ENCODE measurements around the gene MRPL19. TPM values are rescaled to one million over a fixed set of nuclear protein-coding genes. Genes with fewer than 3 reads are reported as not detected.

MRPL19 gene
- total RNA-seq, 1 experiment from 2014 or later: 73.0 TPM

- Histone ChIP-seq H2BK15ac (ENCODE audit: low read depth, low read length) (no peak overlapping the region), H2BK5ac (ENCODE audit: insufficient read length, low read length) (no peak overlapping the region), H3K27me3 (ENCODE audit: insufficient read depth, low read length) (no peaks in the 10 kb centered on the region), H3K9ac (ENCODE audit: extremely low read depth, insufficient read length, low read length) (no peak overlapping the region), H3K23me2 (ENCODE audit: insufficient read length, low read depth, low read length, poor library complexity, severe bottlenecking) (no peaks in the 10 kb centered on the region), H4K8ac (replicated peaks; ENCODE audit: insufficient read length, low read depth, low read length) (no peak overlapping the region), H3K4me1 (ENCODE audit: insufficient read depth, low read length) (no peaks in the 10 kb centered on the region), H3K18ac (ENCODE audit: insufficient read length, low read depth, low read length) (no peak overlapping the region), H4K20me1 (ENCODE audit: control insufficient read depth, insufficient read depth, insufficient read length) (no peaks in the 10 kb centered on the region), H3K4me2 (ENCODE audit: insufficient read depth, insufficient read length, low read length) (no peak overlapping the region), H3K79me2 (ENCODE audit: insufficient read depth, low read length) (no peaks in the 10 kb centered on the region), H3K56ac (ENCODE audit: insufficient read length, low read depth, low read length) (no peak overlapping the region), H2BK20ac (ENCODE audit: low read depth, low read length, poor library complexity, severe bottlenecking) (no peak overlapping the region), H2BK12ac (ENCODE audit: insufficient read length, low read depth, low read length) (no peak overlapping the region), H2AFZ (ENCODE audit: low read length) (no peak overlapping the region), H3K14ac (ENCODE audit: insufficient read depth, low read length) (no peak overlapping the region), H4K5ac (ENCODE audit: insufficient read length, low read depth, low read length) (no peak overlapping the region), H3K9me3 (ENCODE audit: control insufficient read depth, low read depth, low read length) (no peaks in the 10 kb centered on the region), H2AK5ac (ENCODE audit: insufficient read length, low read length) (no peak overlapping the region), H3K27ac (ENCODE audit: insufficient read length, low read depth, low read length) (no peak overlapping the region), H3K79me1 (ENCODE audit: insufficient read depth, low read depth, low read length, poor library complexity, severe bottlenecking) (no peaks in the 10 kb centered on the region), H3K4ac (ENCODE audit: low read depth, low read length) (no peak overlapping the region), H4K91ac (ENCODE audit: insufficient read length, low read depth, low read length) (no peak overlapping the region), H3T11ph (ENCODE audit: low read length) (no peak overlapping the region), H2BK120ac (ENCODE audit: low read depth, low read length, poor library complexity, severe bottlenecking) (no peak overlapping the region), H3K23ac (ENCODE audit: insufficient read length, low read depth, low read length) (no peak overlapping the region)
- Mint-ChIP-seq H3K27me3 (ENCODE audit: low read depth) (no peaks in the 10 kb centered on the region), H3K36me3 (ENCODE audit: insufficient read depth in 1 of 3, low read depth in 3 of 3) (peaks cover 0 to 4% (median 0%) of the 10 kb centered on the region in 3 experiments; a peak in 1 of 7 replicates), H3K4me3 (no peak overlapping the region), H3K27ac (no peak overlapping the region), H3K9me3 (no peaks in the 10 kb centered on the region; a peak in 1 of 5 replicates), H3K4me1 (0 out of 4 replicates have a peak, but pooled peaks cover 0 to 2% of the 10 kb centered on the region in 2 experiments)
- no peak for DNase-seq
- TF ChIP-seq CTCF (conservative IDR thresholded peaks at IDR 0.05): peak; percentile 61
- no CpG with 5 or more reads among the region's 5 CpGs for WGBS (ENCODE audit: extremely low coverage, insufficient read length, low lambda C conversion rate)
Observed at GRCh38 chr2:75729861-75730260, 83.3 kb downstream of the MRPL19 start.
